Measurements from ENCODE around the gene SPEG. TPM values are rescaled to one million over a fixed set of nuclear protein-coding genes. Genes with fewer than 3 reads are reported as not detected.
A peak's percentile ranks its signal among the peaks of the same experiment; 100 is the strongest.

Gene SPEG
- total RNA-seq, 1 donor from 2014 or later, result 0.07 TPM

DNA sequence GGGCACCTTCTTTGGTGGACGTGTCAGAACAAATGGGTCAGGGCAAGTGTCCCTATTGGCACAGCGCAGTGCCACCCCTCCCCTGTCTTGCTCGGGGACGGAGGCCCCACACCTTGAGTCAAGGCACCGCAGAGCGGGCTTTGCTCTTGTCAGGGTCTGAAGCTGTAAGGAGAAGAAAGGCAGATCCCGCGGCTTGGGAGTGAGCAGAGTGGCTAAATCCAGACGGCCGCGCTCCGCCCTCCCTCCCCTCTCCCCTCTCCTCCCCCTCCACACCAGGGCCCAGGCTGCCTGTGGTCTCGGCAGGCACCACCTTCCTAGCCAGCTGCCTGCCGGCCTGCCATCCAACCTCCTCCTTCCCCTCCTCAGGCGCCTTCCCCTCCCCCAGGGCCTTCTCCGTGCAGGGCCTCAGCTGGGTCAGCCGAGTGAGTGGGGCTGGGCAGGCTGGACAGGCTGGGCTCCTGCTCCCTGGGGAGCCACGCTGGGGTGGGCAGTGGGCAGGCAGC lies 25.8 kb downstream of the SPEG start:
- Mint-ChIP-seq H3K27me3 (no peaks in the 10 kb centered on the region), H3K4me3 (no peak overlapping the region), H3K9me3 (no peaks in the 10 kb centered on the region), H3K36me3 (ENCODE audit: low read depth) (no peaks in the 10 kb centered on the region), H3K4me1 (peaks cover 4% of the 10 kb centered on the region), H3K27ac (no peak overlapping the region)
- intact Hi-C loops (cut with micrococcal nuclease), result no loop called here
- no peak for DNase-seq

DNA sequence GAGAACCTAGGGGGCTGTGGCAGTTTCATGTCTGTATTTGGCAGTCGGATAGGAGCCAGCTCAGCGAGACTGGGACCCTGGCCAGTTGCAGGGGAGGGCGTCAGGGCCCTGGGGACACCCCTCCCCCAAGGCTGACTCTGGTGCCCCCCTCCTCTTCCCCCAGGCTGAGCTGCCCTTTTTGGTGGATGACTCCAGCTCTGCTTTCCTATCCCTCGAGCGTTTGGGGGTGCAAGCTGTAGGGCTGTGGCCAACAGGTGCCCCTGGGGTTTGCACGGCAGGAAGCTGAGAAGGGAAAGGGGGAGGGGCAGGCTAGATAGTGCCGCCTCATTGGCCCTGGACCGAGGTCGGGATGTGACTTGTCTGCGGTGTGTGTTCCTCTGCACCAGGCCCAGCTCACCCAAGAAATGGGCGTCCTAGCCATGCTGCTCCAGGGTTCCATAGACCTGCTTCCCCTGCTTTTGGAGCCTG lies 26.4 kb downstream of the SPEG start:
- no peaks in the 10 kb centered on the region for H3K36me3 Mint-ChIP-seq (ENCODE audit: low read depth)
- no peak overlapping the region for H3K27ac Mint-ChIP-seq
- peak; percentile 60 for DNase-seq
- intact Hi-C loops (cut with micrococcal nuclease), result no loop called here
- no peak overlapping the region for H3K4me3 Mint-ChIP-seq
- H3K9me3 Mint-ChIP-seq, result no peaks in the 10 kb centered on the region
- H3K4me1 Mint-ChIP-seq, result peaks cover 4% of the 10 kb centered on the region
- H3K27me3 Mint-ChIP-seq, result no peaks in the 10 kb centered on the region

- no peaks in the 10 kb centered on the region for H3K36me3 Mint-ChIP-seq (ENCODE audit: low read depth)
- no peaks in the 10 kb centered on the region for H3K9me3 Mint-ChIP-seq
- DNase-seq, result no peak
- intact Hi-C loops (cut with micrococcal nuclease), result no loop called here
- no peak overlapping the region for H3K4me3 Mint-ChIP-seq
- peaks cover 4% of the 10 kb centered on the region for H3K4me1 Mint-ChIP-seq
- no peaks in the 10 kb centered on the region for H3K27me3 Mint-ChIP-seq
- H3K27ac Mint-ChIP-seq, result no peak overlapping the region
Observed at GRCh38 chr2:219461669-219462068, 27.0 kb downstream of the SPEG start.

GRCh38 chr2:219462349-219462748 lies 27.7 kb downstream of the SPEG start:
- Mint-ChIP-seq H3K27ac (no peak overlapping the region), H3K36me3 (ENCODE audit: low read depth) (no peaks in the 10 kb centered on the region), H3K4me3 (no peak overlapping the region), H3K4me1 (peaks cover 4% of the 10 kb centered on the region), H3K9me3 (no peaks in the 10 kb centered on the region), H3K27me3 (no peaks in the 10 kb centered on the region)
- intact Hi-C loops (cut with micrococcal nuclease), result no loop called here
- DNase-seq, result no peak

DNA sequence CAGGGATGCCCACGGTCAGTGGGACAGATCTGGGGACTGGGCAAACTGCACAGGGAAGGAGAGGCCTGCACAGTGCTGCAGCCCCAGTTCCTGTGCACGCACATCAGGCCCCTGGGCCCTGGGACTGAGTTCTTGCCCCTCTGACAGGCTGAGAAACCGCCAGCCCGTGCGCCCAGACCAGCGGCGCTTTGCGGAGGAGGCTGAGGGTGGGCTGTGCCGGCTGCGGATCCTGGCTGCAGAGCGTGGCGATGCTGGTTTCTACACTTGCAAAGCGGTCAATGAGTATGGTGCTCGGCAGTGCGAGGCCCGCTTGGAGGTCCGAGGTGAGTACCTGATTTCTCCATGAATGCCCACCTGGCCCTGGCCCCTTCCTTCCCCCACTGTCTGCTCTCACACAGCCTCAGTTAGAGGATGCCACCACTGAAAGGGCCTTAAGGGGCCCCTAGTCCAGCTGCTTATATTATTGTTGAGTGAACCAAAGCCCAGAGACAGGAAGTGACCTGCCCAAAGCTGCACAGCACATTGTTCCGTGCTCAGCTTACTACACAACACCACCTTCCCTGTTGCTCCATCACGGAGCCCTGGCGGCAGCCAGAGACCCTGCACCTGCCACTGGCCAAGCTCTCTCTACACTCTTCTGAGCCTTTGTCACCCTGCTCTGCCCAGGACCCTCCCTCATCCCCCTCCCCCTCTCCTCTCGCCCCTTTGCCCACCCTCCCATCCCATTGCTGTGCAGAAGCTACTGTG lies 29.8 kb downstream of the SPEG start:
- no peaks in the 10 kb centered on the region for H3K27me3 Mint-ChIP-seq
- no peaks in the 10 kb centered on the region for H3K4me1 Mint-ChIP-seq
- H3K27ac Mint-ChIP-seq, result no peak overlapping the region
- no peaks in the 10 kb centered on the region for H3K9me3 Mint-ChIP-seq
- intact Hi-C loops (cut with micrococcal nuclease), result no loop called here
- DNase-seq, result no peak
- no peak overlapping the region for H3K4me3 Mint-ChIP-seq
- no peaks in the 10 kb centered on the region for H3K36me3 Mint-ChIP-seq (ENCODE audit: low read depth)

GRCh38 chr2:219465659-219466561 lies 31.3 kb downstream of the SPEG start:
- no peak overlapping the region for H3K4me3 Mint-ChIP-seq
- no peaks in the 10 kb centered on the region for H3K4me1 Mint-ChIP-seq
- no peaks in the 10 kb centered on the region for H3K9me3 Mint-ChIP-seq
- H3K27ac Mint-ChIP-seq, result no peak overlapping the region
- H3K27me3 Mint-ChIP-seq, result no peaks in the 10 kb centered on the region
- H3K36me3 Mint-ChIP-seq (ENCODE audit: low read depth), result no peaks in the 10 kb centered on the region
- DNase-seq, result no peak
- intact Hi-C loops (cut with micrococcal nuclease), result no loop called here

- Mint-ChIP-seq H3K4me3 (no peak overlapping the region), H3K36me3 (ENCODE audit: low read depth) (no peaks in the 10 kb centered on the region), H3K27ac (no peak overlapping the region), H3K4me1 (no peaks in the 10 kb centered on the region), H3K27me3 (no peaks in the 10 kb centered on the region), H3K9me3 (no peaks in the 10 kb centered on the region)
- DNase-seq, result no peak
- intact Hi-C loops (cut with micrococcal nuclease), result no loop called here
Observed at GRCh38 chr2:219466816-219467735, 32.4 kb downstream of the SPEG start.

GRCh38 chr2:219467736-219468075 lies 33.1 kb downstream of the SPEG start:
- no peaks in the 10 kb centered on the region for H3K9me3 Mint-ChIP-seq
- no peak for DNase-seq
- H3K27ac Mint-ChIP-seq, result no peak overlapping the region
- no peaks in the 10 kb centered on the region for H3K4me1 Mint-ChIP-seq
- no peaks in the 10 kb centered on the region for H3K27me3 Mint-ChIP-seq
- intact Hi-C loops (cut with micrococcal nuclease), result no loop called here
- no peak overlapping the region for H3K4me3 Mint-ChIP-seq
- no peaks in the 10 kb centered on the region for H3K36me3 Mint-ChIP-seq (ENCODE audit: low read depth)

DNA sequence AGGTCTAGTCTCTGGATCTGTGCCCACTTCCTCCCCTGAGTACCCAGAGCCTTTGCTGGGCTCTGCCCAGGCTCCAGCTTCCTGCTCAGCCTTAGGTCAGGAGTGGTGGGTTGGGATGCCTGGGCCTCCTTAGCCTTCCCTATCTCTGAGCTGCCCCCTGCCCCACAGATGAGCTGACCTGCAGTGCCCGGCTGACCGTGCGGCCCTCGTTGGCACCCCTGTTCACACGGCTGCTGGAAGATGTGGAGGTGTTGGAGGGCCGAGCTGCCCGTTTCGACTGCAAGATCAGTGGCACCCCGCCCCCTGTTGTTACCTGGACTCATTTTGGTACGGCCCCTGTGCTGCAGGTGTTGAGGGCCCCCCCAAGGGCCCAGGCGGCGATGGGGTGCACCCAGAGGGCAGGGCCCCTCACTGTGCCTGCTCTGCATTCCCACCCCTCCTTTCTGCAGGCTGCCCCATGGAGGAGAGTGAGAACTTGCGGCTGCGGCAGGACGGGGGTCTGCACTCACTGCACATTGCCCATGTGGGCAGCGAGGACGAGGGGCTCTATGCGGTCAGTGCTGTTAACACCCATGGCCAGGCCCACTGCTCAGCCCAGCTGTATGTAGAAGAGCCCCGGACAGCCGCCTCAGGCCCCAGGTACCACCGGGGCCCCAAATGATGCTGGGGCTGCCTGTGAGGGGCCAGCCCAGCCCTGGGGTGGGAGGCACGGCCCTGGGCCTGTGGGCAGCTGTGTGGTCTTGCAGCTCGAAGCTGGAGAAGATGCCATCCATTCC lies 34.0 kb downstream of the SPEG start:
- DNase-seq, result no peak
- Mint-ChIP-seq H3K27me3 (no peaks in the 10 kb centered on the region), H3K4me3 (no peak overlapping the region), H3K4me1 (no peaks in the 10 kb centered on the region), H3K9me3 (no peaks in the 10 kb centered on the region), H3K36me3 (ENCODE audit: low read depth) (no peaks in the 10 kb centered on the region), H3K27ac (no peak overlapping the region)
- intact Hi-C loops (cut with micrococcal nuclease), result no loop called here

- H3K4me3 Mint-ChIP-seq, result no peak overlapping the region
- intact Hi-C loops (cut with micrococcal nuclease), result no loop called here
- no peak for DNase-seq
- H3K27ac Mint-ChIP-seq, result no peak overlapping the region
- no peaks in the 10 kb centered on the region for H3K27me3 Mint-ChIP-seq
- H3K9me3 Mint-ChIP-seq, result no peaks in the 10 kb centered on the region
- no peaks in the 10 kb centered on the region for H3K4me1 Mint-ChIP-seq
- no peaks in the 10 kb centered on the region for H3K36me3 Mint-ChIP-seq (ENCODE audit: low read depth)
Observed at GRCh38 chr2:219469186-219469724, 34.6 kb downstream of the SPEG start.

GRCh38 chr2:219470429-219470828 lies 35.8 kb downstream of the SPEG start:
- H3K36me3 Mint-ChIP-seq (ENCODE audit: low read depth), result no peaks in the 10 kb centered on the region
- no peaks in the 10 kb centered on the region for H3K27me3 Mint-ChIP-seq
- DNase-seq, result no peak
- no peaks in the 10 kb centered on the region for H3K9me3 Mint-ChIP-seq
- H3K4me3 Mint-ChIP-seq, result no peak overlapping the region
- no peak overlapping the region for H3K27ac Mint-ChIP-seq
- intact Hi-C loops (cut with micrococcal nuclease), result no loop called here
- no peaks in the 10 kb centered on the region for H3K4me1 Mint-ChIP-seq

DNA sequence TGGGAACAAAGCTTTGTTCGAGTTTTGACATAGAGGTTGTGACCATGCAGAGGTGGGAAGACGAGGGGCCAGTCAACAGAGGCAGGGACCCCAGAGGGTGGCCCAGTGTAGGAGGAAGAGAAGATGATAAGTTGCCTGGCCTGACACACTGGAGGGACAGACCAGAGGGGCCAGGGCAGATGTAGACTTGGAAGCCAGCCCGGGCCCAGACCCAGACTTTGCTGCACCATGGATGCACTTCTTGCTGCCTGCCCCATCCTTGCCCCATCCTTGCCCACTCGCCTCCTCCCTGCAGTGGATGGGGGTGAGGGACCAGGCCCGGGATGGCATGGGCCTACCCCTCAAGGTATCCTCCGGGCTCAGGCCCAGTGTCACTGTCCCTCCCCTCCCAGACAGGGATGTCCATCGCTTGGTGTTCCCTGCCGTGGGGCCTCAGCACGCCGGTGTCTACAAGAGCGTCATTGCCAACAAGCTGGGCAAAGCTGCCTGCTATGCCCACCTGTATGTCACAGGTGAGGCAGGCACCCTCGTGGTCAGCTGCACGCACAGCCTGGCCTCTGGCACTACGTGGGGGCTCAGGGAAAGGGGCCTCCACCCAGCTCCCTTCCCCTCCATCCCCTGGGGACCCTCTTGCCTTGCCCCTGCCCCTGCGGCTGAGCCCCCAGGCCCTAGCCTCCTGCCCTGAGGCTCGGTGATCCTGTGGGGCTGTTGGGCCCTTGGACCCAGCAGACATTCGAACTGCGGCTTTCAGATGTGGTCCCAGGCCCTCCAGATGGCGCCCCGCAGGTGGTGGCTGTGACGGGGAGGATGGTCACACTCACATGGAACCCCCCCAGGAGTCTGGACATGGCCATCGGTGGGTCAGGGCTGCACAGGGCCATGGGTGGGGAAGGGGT lies 37.1 kb downstream of the SPEG start:
- Mint-ChIP-seq H3K4me3 (no peak overlapping the region), H3K9me3 (no peaks in the 10 kb centered on the region), H3K4me1 (no peaks in the 10 kb centered on the region), H3K27me3 (no peaks in the 10 kb centered on the region), H3K27ac (no peak overlapping the region), H3K36me3 (ENCODE audit: low read depth) (no peaks in the 10 kb centered on the region)
- no peak for DNase-seq
- intact Hi-C loops (cut with micrococcal nuclease), result no loop called here
